ENCODE results near the gene LY6G6C.
A peak's percentile ranks its signal among the peaks of the same experiment; 100 is the strongest.
"Not testable (repeated sequence)": the region's sequence is repeated elsewhere in the genome, so short reads cannot be mapped to it uniquely, and the experiment has no call there.

Gene LY6G6C

GRCh38 chr6:31725502-31726350 is 4.2 kb upstream of the LY6G6C start:
- DNase-seq: no peak

- no peak for DNase-seq
Observed at GRCh38 chr6:31723980-31724691, 2.6 kb upstream of the LY6G6C start.

GRCh38 chr6:31723245-31723979 is 1.9 kb upstream of the LY6G6C start, which contains the start of gene MPIG6B:
MPIG6B (plus strand) TSS chr6:31723373; CDS start chr6:31723384, 11 bp downstream.
- no peak for DNase-seq

- DNase-seq: no peak
Observed at GRCh38 chr6:31722173-31722572, 627 bp upstream of the LY6G6C start.

- DNase-seq: no peak
Observed at GRCh38 chr6:31720196-31720770, 1.3 kb downstream of the LY6G6C start.

GRCh38 chr6:31719001-31719400 is 2.5 kb downstream of the LY6G6C start:
- no peak for DNase-seq

- no peak for DNase-seq
Observed at GRCh38 chr6:31718265-31718664, 3.3 kb downstream of the LY6G6C start.

GRCh38 chr6:31717499-31718222 is 3.9 kb downstream of the LY6G6C start:
- DNase-seq: no peak

- peak; percentile 58 for DNase-seq
Observed at GRCh38 chr6:31715022-31715958, 6.3 kb downstream of the LY6G6C start, which contains the start of gene LY6G6D. LY6G6D (plus strand) TSS chr6:31715348; CDS start chr6:31715356, 8 bp downstream.

- DNase-seq: peak; percentile 24
Observed at GRCh38 chr6:31713991-31714684, 7.4 kb downstream of the LY6G6C start.

GRCh38 chr6:31713465-31713864 is 8.1 kb downstream of the LY6G6C start:
- DNase-seq: no peak

GRCh38 chr6:31712296-31712695 is 9.2 kb downstream of the LY6G6C start:
- DNase-seq: no peak

- DNase-seq: no peak
Observed at GRCh38 chr6:31711233-31711632, 10.3 kb downstream of the LY6G6C start.

- DNase-seq: peak; percentile 84
Observed at GRCh38 chr6:31710523-31711219, 10.9 kb downstream of the LY6G6C start.

GRCh38 chr6:31709157-31709556 is 12.4 kb downstream of the LY6G6C start:
- not testable (repeated sequence) for DNase-seq

- DNase-seq: no peak
Observed at GRCh38 chr6:31708224-31708623, 13.3 kb downstream of the LY6G6C start.

GRCh38 chr6:31707701-31708100 is 13.8 kb downstream of the LY6G6C start:
- DNase-seq: no peak

- DNase-seq: no peak
Observed at GRCh38 chr6:31706599-31706998, 14.9 kb downstream of the LY6G6C start, which contains the start of gene LY6G6F. LY6G6F (plus strand) TSS chr6:31706866; CDS start chr6:31706907, 41 bp downstream.

- no peak for DNase-seq
Observed at GRCh38 chr6:31705931-31706330, 15.6 kb downstream of the LY6G6C start.
